Vagina (tissue), 2 donors: ENCODE results near the gene FCRLB. TPM values are rescaled to one million over a fixed set of nuclear protein-coding genes. Genes with fewer than 3 reads are reported as not detected.

Source experiments
- DNase-seq, 2 donors: peaks; one replicate each; pipeline ENCODE4 v3.0.0-alpha.2; 2017; ENCODE audit errors: extremely low spot score in 2 of 2
- H3K27ac ChIP-seq: fragments of 200-600 bp; sonication (generic); one replicate; pipeline ENCODE4 v1.5.1; 2019
- H3K27me3 ChIP-seq: fragments of 200-600 bp; sonication (generic); one replicate; pipeline ENCODE4 v1.5.1; 2019
- H3K36me3 ChIP-seq, 2 donors: fragments of 200-600 bp; sonication (generic); one replicate each; pipeline ENCODE4 v1.5.1; 2017 to 2019
- H3K4me1 ChIP-seq: fragments of 200-600 bp; sonication (generic); one replicate; pipeline ENCODE4 v1.5.1; 2019
- H3K4me3 ChIP-seq, 2 donors: fragments of 200-600 bp; sonication (generic); 1 replicate in 1 of 2; 2 replicates in 1 of 2; pipeline ENCODE4 v1.5.1; 2016 to 2019
- H3K9me3 ChIP-seq: fragments of 200-600 bp; sonication (generic); one replicate; pipeline ENCODE4 v1.5.1; 2019
- CTCF ChIP-seq, 3 experiments: fragments of 450-650 bp in 2 of 3; fragments of 200-600 bp in 1 of 3; sonication (generic) in 1 of 3; IDR thresholded peaks; one replicate each; pipeline ENCODE4 v1.5.1; 2017 to 2019; ENCODE audit warnings: antibody characterized with exemption in 3 of 3, mild to moderate bottlenecking in 2 of 3, moderate library complexity in 2 of 3
- POLR2A ChIP-seq, 2 donors: fragments of 450-650 bp; IDR thresholded peaks; one replicate each; pipeline ENCODE4 v1.6.1; 2017; ENCODE audit warnings: antibody characterized with exemption in 2 of 2, mild to moderate bottlenecking in 2 of 2, moderate library complexity in 2 of 2
- POLR2AphosphoS5 ChIP-seq, 2 donors: sonication (generic); formaldehyde crosslinking; IDR thresholded peaks; one replicate each; pipeline ENCODE4 v1.9.0; 2017; ENCODE audit warnings: antibody characterized with exemption in 2 of 2, mild to moderate bottlenecking in 2 of 2, low read depth in 1 of 2; ENCODE audit not compliant: insufficient read depth in 1 of 2
- intact Hi-C: fragments of 100-400 bp; cut with DNase I; formaldehyde crosslinking; loops from one replicate; pipeline ENCODE4 v1.15.1; 2023
- total RNA-seq: library from RNA; depleted of rRNA; stranded (reverse); fragments of >200 nt; gene quantifications from one replicate; pipeline ENCODE4 v1.2.3, GENCODE V29; 2016

The FCRLB gene
- total RNA-seq, 1 donor from 2014 or later, result not detected

GRCh38 chr1:161707503-161707902 is 13.8 kb upstream of the FCRLB start:
- intact Hi-C loops, result no loop called here
- DNase-seq, result no peak
- Histone ChIP-seq H3K9me3 (no peaks in the 10 kb centered on the region), H3K27ac (no peak overlapping the region), H3K27me3 (no peaks in the 10 kb centered on the region), H3K4me1 (no peaks in the 10 kb centered on the region), H3K4me3 (no peak overlapping the region), H3K36me3 (no peaks in the 10 kb centered on the region)
- TF ChIP-seq POLR2AphosphoS5 (IDR thresholded peaks at IDR 0.05; ENCODE audit: insufficient read depth in 1 of 2, low read depth in 1 of 2) (no peak), CTCF (IDR thresholded peaks at IDR 0.05) (no peak), POLR2A (IDR thresholded peaks at IDR 0.05) (no peak)

- H3K9me3 ChIP-seq, result no peaks in the 10 kb centered on the region
- no peaks in the 10 kb centered on the region for H3K4me1 ChIP-seq
- H3K36me3 ChIP-seq, result no peaks in the 10 kb centered on the region
- H3K27ac ChIP-seq, result no peak overlapping the region
- TF ChIP-seq POLR2AphosphoS5 (IDR thresholded peaks at IDR 0.05; ENCODE audit: insufficient read depth in 1 of 2, low read depth in 1 of 2), result no peak
- TF ChIP-seq POLR2A (IDR thresholded peaks at IDR 0.05), result no peak
- TF ChIP-seq CTCF (IDR thresholded peaks at IDR 0.05), result no peak
- no peak overlapping the region for H3K4me3 ChIP-seq
- no peak for DNase-seq
- intact Hi-C loops, result no loop called here
- no peaks in the 10 kb centered on the region for H3K27me3 ChIP-seq
These were observed 12.0 kb upstream of the FCRLB start for GRCh38 chr1:161709373-161709772.

- TF ChIP-seq POLR2AphosphoS5 (IDR thresholded peaks at IDR 0.05; ENCODE audit: insufficient read depth in 1 of 2, low read depth in 1 of 2), result no peak
- no peak for TF ChIP-seq POLR2A (IDR thresholded peaks at IDR 0.05)
- TF ChIP-seq CTCF (IDR thresholded peaks at IDR 0.05), result no peak
- Histone ChIP-seq H3K27me3 (no peaks in the 10 kb centered on the region), H3K36me3 (no peaks in the 10 kb centered on the region), H3K27ac (no peak overlapping the region), H3K4me3 (no peak overlapping the region), H3K9me3 (no peaks in the 10 kb centered on the region), H3K4me1 (no peaks in the 10 kb centered on the region)
- intact Hi-C loops, result no loop called here
- no peak for DNase-seq
These were observed 10.8 kb upstream of the FCRLB start for GRCh38 chr1:161710560-161710959.

GRCh38 chr1:161718559-161719324 is 2.6 kb upstream of the FCRLB start:
- H3K27me3 ChIP-seq, result no peaks in the 10 kb centered on the region
- H3K4me3 ChIP-seq, result no peak overlapping the region
- no peaks in the 10 kb centered on the region for H3K4me1 ChIP-seq
- intact Hi-C loops, result no loop called here
- TF ChIP-seq POLR2AphosphoS5 (IDR thresholded peaks at IDR 0.05; ENCODE audit: insufficient read depth in 1 of 2, low read depth in 1 of 2) (no peak), CTCF (IDR thresholded peaks at IDR 0.05) (no peak), POLR2A (IDR thresholded peaks at IDR 0.05) (no peak)
- H3K27ac ChIP-seq, result no peak overlapping the region
- no peak for DNase-seq
- no peaks in the 10 kb centered on the region for H3K36me3 ChIP-seq
- no peaks in the 10 kb centered on the region for H3K9me3 ChIP-seq

DNA sequence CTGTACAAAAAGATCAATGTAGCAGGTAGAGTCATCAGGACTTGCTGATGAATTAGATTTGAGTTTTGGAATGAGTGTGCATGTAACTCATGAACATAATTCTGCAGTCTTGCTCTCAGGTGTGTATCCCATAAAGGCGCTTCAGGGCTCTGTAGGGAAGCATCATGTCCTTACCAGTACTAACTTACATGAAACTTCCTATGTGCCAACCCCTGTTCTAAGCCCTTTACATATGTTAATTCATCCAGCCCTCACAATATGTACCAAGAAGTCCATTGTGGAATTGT is 2.1 kb upstream of the FCRLB start:
- no peak overlapping the region for H3K4me3 ChIP-seq
- H3K4me1 ChIP-seq, result no peaks in the 10 kb centered on the region
- intact Hi-C loops, result no loop called here
- H3K27ac ChIP-seq, result no peak overlapping the region
- no peaks in the 10 kb centered on the region for H3K27me3 ChIP-seq
- no peaks in the 10 kb centered on the region for H3K36me3 ChIP-seq
- TF ChIP-seq POLR2AphosphoS5 (IDR thresholded peaks at IDR 0.05; ENCODE audit: insufficient read depth in 1 of 2, low read depth in 1 of 2) (no peak), CTCF (IDR thresholded peaks at IDR 0.05) (no peak), POLR2A (IDR thresholded peaks at IDR 0.05) (no peak)
- no peak for DNase-seq
- H3K9me3 ChIP-seq, result no peaks in the 10 kb centered on the region
